Fibroblast of lung (primary cell): Measurements from ENCODE around the gene FCRL3. TPM values are rescaled to one million over a fixed set of nuclear protein-coding genes. Genes with fewer than 3 reads are reported as not detected.

ENCODE experiments used
- DNase-seq, 2 donors: peaks; one replicate each; pipeline versions ENCODE4 v3.0.0 to v3.0.0-alpha.2; 2010; ENCODE audit warnings: low read depth in 2 of 2
- H2AFZ ChIP-seq: 2 replicates; pipeline ENCODE4 v1.5.1; 2012; ENCODE audit warnings: low read length, control low read depth, inconsistent platforms
- H3K27ac ChIP-seq: 2 replicates; pipeline ENCODE4 v1.5.1; 2011; ENCODE audit warnings: low read length, control low read depth; ENCODE audit not compliant: insufficient read depth
- H3K27me3 ChIP-seq: 2 replicates; pipeline ENCODE4 v1.5.1; 2011; ENCODE audit warnings: mild to moderate bottlenecking, low read length; ENCODE audit not compliant: control insufficient read depth, insufficient read depth
- H3K36me3 ChIP-seq: 2 replicates; pipeline ENCODE4 v1.5.1; 2011; ENCODE audit warnings: low read length; ENCODE audit not compliant: control insufficient read depth, insufficient read depth
- H3K4me1 ChIP-seq: 2 replicates; pipeline ENCODE4 v1.5.1; 2011; ENCODE audit warnings: low read length; ENCODE audit not compliant: control insufficient read depth, insufficient read depth; ENCODE audit errors: extremely low read depth
- H3K4me2 ChIP-seq: 2 replicates; pipeline ENCODE4 v1.5.1; 2011; ENCODE audit warnings: low read length, control low read depth; ENCODE audit not compliant: insufficient read depth; ENCODE audit errors: extremely low read depth
- H3K4me3 ChIP-seq, 4 experiments: fragments of 200-600 bp in 1 of 4; sonication (generic) in 1 of 4; replicated peaks in 1 of 4; 2 replicates each; pipeline ENCODE4 v1.5.1; 2011 to 2016; ENCODE audit warnings: low read length in 4 of 4, low read depth in 3 of 4, mild to moderate bottlenecking in 3 of 4, control low read depth in 2 of 4, inconsistent platforms in 1 of 4, mixed read lengths in 1 of 4; ENCODE audit not compliant: insufficient read depth in 1 of 4; ENCODE audit errors: control extremely low read depth in 1 of 4
- H3K79me2 ChIP-seq: 2 replicates; pipeline ENCODE4 v1.5.1; 2012; ENCODE audit warnings: mild to moderate bottlenecking, low read length, inconsistent platforms; ENCODE audit not compliant: control insufficient read depth, insufficient read depth
- H3K9ac ChIP-seq: 2 replicates; pipeline ENCODE4 v1.5.1; 2011; ENCODE audit warnings: mild to moderate bottlenecking, low read length, control low read depth; ENCODE audit not compliant: insufficient read depth
- H3K9me3 ChIP-seq: 2 replicates; pipeline ENCODE4 v1.5.1; 2012; ENCODE audit warnings: low read depth, low read length; ENCODE audit not compliant: control insufficient read depth, insufficient read depth
- H4K20me1 ChIP-seq: 2 replicates; pipeline ENCODE4 v1.5.1; 2011; ENCODE audit warnings: low read length; ENCODE audit not compliant: control insufficient read depth, insufficient read depth; ENCODE audit errors: extremely low read depth
- EZH2 ChIP-seq: IDR thresholded peaks from 2 replicates; pipeline ENCODE4 v1.5.1; 2012; ENCODE audit warnings: low read length, control low read depth, mild to moderate bottlenecking; ENCODE audit errors: missing control alignments
- polyA plus RNA-seq, 2 donors: library from polyadenylated mRNA; depleted of rRNA in 1 of 2; stranded (reverse) in 1 of 2; unstranded in 1 of 2; fragments of >200 nt; gene quantifications; 2 replicates each; pipeline ENCODE4 v1.2.1, GENCODE V29; 2011 to 2012; ENCODE audit warnings: missing spikeins in 1 of 2
- total RNA-seq: library from RNA; depleted of rRNA; stranded (reverse); fragments of >200 nt; gene quantifications from 2 replicates; pipeline ENCODE4 v1.2.1, GENCODE V29; 2014
- TF ChIP-seq, protein P1 (sequence below), 2 donors: IDR thresholded peaks in 1 of 2; conservative IDR thresholded peaks in 1 of 2; 1 replicate in 1 of 2; 2 replicates in 1 of 2; pipeline ENCODE4 v1.5.1; 2011 to 2012; ENCODE audit warnings: low read length in 2 of 2, control low read depth in 1 of 2, inconsistent platforms in 1 of 2, low read depth in 1 of 2, mild to moderate bottlenecking in 1 of 2

The FCRL3 gene
- total and polyA plus RNA-seq, 2 donors (not counting 1 experiment from before 2014, with no cell fraction given) = not detected

GRCh38 chr1:157723157-157723556 lies 22.6 kb upstream of the FCRL3 start:
- H3K4me1 ChIP-seq = no peaks in the 10 kb centered on the region
- DNase-seq = no peak
- no peak overlapping the region for H3K9ac ChIP-seq
- H3K4me2 ChIP-seq = no peak overlapping the region
- no peaks in the 10 kb centered on the region for H3K9me3 ChIP-seq
- no peak overlapping the region for H3K27ac ChIP-seq
- H3K36me3 ChIP-seq = no peaks in the 10 kb centered on the region
- no peaks in the 10 kb centered on the region for H3K27me3 ChIP-seq
- TF ChIP-seq, protein P1, sequence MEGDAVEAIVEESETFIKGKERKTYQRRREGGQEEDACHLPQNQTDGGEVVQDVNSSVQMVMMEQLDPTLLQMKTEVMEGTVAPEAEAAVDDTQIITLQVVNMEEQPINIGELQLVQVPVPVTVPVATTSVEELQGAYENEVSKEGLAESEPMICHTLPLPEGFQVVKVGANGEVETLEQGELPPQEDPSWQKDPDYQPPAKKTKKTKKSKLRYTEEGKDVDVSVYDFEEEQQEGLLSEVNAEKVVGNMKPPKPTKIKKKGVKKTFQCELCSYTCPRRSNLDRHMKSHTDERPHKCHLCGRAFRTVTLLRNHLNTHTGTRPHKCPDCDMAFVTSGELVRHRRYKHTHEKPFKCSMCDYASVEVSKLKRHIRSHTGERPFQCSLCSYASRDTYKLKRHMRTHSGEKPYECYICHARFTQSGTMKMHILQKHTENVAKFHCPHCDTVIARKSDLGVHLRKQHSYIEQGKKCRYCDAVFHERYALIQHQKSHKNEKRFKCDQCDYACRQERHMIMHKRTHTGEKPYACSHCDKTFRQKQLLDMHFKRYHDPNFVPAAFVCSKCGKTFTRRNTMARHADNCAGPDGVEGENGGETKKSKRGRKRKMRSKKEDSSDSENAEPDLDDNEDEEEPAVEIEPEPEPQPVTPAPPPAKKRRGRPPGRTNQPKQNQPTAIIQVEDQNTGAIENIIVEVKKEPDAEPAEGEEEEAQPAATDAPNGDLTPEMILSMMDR (conservative IDR thresholded peaks at IDR 0.05 in 1 of 2, IDR thresholded peaks at IDR 0.05 in 1 of 2; ENCODE audit: low read depth in 1 of 2, low read length in 2 of 2) = no peak
- H3K4me3 ChIP-seq = no peak overlapping the region
- H4K20me1 ChIP-seq = no peaks in the 10 kb centered on the region
- no peak overlapping the region for H2AFZ ChIP-seq
- no peaks in the 10 kb centered on the region for H3K79me2 ChIP-seq

DNA sequence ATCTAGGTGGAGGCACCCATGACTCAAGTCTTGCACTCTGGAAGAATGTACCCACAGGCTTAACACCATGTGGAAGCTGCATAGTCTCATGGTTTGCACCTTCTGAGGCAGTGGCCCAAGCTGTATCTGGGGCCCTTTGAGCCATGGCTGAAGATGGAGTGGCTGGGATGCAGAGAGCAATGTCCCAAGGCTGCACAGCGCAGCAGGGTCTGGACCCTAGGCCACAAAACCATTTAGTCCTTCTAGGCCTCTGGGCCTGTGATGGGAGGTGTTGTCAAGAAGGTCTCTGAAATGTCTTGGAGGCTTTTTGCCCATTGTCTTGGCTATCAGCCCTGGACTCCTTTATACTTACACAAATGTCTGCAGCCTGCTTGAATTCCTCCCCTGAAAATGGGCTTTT lies 21.4 kb upstream of the FCRL3 start:
- Histone ChIP-seq H3K79me2 (no peaks in the 10 kb centered on the region), H3K9ac (no peak overlapping the region), H3K27me3 (no peaks in the 10 kb centered on the region), H3K36me3 (no peaks in the 10 kb centered on the region), H3K27ac (no peak overlapping the region), H3K4me3 (no peak overlapping the region), H2AFZ (no peak overlapping the region), H3K4me1 (no peaks in the 10 kb centered on the region), H3K4me2 (no peak overlapping the region), H3K9me3 (no peaks in the 10 kb centered on the region), H4K20me1 (no peaks in the 10 kb centered on the region)
- DNase-seq = no peak
- TF ChIP-seq, protein P1 (conservative IDR thresholded peaks at IDR 0.05 in 1 of 2, IDR thresholded peaks at IDR 0.05 in 1 of 2; ENCODE audit: low read depth in 1 of 2, low read length in 2 of 2) = no peak
- no peak for TF ChIP-seq EZH2

DNA sequence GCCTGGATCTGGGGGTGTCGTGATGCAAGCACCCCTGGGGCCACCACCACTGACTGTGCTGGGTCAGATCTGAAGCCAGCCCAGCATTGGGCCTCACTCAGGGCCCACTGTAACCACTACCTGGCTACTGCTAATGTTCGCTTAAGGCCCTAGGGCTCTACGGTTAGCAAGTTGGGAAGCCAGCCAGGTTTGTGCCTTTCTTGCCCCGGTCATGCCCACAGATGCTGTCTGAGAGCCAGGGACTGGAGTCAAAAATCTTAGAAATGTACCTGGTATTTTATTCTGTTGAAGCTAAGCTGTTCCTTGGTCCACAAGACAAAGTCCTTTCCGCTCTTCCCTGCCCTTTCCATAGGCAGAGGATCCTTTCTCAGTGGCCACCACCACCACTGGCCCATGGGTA lies 15.2 kb upstream of the FCRL3 start:
- Histone ChIP-seq H3K27me3 (no peaks in the 10 kb centered on the region), H3K4me1 (no peaks in the 10 kb centered on the region), H3K9ac (no peak overlapping the region), H2AFZ (no peak overlapping the region), H3K9me3 (no peaks in the 10 kb centered on the region), H3K79me2 (no peaks in the 10 kb centered on the region), H3K4me3 (no peak overlapping the region), H3K36me3 (no peaks in the 10 kb centered on the region), H4K20me1 (no peaks in the 10 kb centered on the region), H3K4me2 (no peak overlapping the region), H3K27ac (no peak overlapping the region)
- no peak for DNase-seq
- no peak for TF ChIP-seq EZH2
- TF ChIP-seq, protein P1 (conservative IDR thresholded peaks at IDR 0.05 in 1 of 2, IDR thresholded peaks at IDR 0.05 in 1 of 2; ENCODE audit: low read depth in 1 of 2, low read length in 2 of 2) = no peak
